HG03135 (cell line): ENCODE measurements around the gene ARR3.
"Not testable (repeated sequence)": the region's sequence is repeated elsewhere in the genome, so short reads cannot be mapped to it uniquely, and the experiment has no call there.

ENCODE experiments used
- ATAC-seq: cut with Tn5 transposase; IDR thresholded peaks from one replicate; pipeline ENCODE4 v1.9.1; 2021; ENCODE audit warnings: mild to moderate bottlenecking, moderate library complexity; ENCODE audit not compliant: unreplicated experiment

Gene ARR3

GRCh38 chrX:70268034-70268433 is at the start of gene ARR3:
Gene ARR3, plus strand, starts transcription at chrX:70268334. Its CDS starts 1,052 bp downstream, at chrX:70269386.
- ATAC-seq: no peak

- ATAC-seq: no peak
Observed at GRCh38 chrX:70219938-70220764, 48.0 kb upstream of the ARR3 start.

GRCh38 chrX:70226048-70226447 is 42.1 kb upstream of the ARR3 start:
- ATAC-seq: no peak

DNA sequence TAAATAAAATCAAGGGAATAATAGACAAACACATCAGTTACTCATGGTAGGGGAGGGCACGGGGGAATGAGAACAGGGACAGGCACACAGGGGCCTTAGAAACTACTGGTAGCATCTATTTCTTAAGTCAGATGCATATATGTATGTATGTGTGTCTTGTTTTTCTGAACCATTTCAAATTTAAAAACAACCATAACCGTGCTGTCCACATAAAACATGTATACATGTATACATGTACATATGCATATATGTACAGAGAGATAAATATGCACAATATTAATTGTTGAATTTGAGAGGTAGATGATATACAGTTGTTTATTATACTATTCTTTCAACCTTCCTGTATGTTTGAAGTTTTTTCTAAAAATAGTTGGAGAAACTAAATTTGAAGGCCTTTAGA is 41.4 kb upstream of the ARR3 start:
- ATAC-seq: no peak

GRCh38 chrX:70231666-70232065 is 36.5 kb upstream of the ARR3 start:
- ATAC-seq: no peak

GRCh38 chrX:70234355-70234754 is 33.8 kb upstream of the ARR3 start, which contains the start of gene AWAT1:
Gene AWAT1, plus strand, starts transcription at chrX:70234655. Its CDS starts 41 bp downstream, at chrX:70234696.
- ATAC-seq: no peak

DNA sequence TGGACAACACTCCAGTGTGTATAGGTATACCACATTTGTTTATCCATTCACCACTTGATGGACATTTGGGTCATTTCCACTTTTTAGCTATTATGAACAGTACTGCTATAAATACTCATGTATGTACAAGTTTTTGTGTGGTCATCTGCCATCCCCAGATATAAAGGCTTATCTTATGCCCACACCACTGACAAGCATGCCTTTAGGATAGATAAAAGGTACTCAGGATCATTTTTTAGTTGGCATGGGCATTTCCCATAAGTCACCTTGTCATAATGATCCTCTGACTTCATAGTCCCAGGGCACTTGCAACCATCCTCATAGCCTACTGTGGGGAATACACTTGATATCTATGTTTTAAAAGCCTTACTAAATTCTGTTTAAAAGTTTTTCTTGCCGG is 27.4 kb upstream of the ARR3 start:
- ATAC-seq: no peak

GRCh38 chrX:70241501-70241900 is 26.6 kb upstream of the ARR3 start:
- no peak for ATAC-seq

DNA sequence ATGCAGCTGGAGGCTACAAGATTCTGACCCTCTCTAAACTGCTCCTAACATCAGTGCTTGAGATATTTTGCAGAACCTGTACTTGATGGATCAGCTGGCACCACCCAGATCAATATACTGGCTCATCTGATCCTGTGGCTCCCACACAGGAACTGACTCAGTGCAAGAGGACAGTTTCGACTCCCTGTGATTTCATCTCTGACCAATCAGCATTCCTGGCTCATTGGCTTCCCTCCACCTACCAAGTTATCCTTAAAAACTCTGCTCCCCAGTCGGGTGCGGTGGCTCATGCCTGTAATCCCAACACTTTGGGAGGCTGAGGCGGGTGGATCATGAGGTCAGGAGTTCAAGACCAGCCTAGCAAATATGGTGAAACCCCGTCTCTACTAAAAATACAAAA is 24.5 kb upstream of the ARR3 start:
- ATAC-seq: not testable (repeated sequence)

DNA sequence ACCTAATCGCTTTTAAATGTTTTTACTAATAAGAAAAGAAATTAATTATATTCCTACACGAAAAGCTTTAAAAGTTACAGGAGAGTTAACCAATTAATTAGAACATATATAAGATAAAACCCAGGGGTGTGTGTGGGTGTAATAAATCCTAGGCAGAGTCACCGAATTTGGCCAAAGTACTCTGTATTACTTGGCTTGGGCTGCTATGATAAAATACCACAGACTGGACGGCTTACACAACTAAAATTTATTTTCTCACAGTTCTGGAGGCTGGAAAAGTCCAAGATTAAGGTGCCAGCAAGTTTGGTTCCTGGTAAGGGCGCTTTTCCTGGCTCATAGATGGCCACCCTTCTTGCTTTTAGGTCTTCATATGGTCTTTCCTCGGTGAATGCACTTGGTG is 23.3 kb upstream of the ARR3 start:
- no peak for ATAC-seq

DNA sequence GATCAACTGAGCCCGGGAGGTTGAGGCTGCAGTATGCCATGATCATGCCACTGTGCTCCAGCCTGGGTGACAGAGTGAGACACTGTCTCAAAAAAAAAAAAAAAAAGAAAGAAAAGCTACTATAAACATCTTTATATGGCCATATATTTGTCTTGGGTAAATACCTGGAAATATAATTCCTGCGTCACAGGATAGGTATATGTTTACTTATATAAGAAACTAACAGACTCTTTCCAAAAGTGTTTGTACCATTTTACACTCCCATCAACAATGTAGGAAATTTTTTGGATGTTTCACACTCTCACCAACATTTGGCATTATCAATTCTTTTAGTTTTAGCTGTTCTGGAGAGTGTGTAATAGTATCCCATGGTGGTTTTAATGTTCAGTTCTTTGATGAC is 20.9 kb upstream of the ARR3 start:
- ATAC-seq: no peak

DNA sequence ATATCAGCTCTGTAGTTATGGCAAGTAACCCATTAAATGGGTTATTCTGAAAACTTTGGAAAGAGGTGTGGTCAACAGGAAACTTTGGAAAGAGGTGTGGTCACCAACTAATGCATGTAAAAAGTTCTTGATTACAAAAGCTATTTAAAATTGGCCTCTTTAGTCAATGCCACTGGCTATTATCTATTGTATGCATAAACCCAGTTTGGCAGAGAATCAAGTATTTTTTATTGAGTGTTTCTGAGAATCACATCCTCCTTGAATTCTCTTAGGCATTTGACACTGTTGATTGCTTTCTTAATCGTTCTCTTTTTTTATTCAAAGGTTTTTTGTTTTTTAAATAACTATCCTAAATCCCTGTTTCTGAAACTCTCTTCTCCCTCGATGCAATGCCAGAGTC is 15.6 kb upstream of the ARR3 start:
- no peak for ATAC-seq

GRCh38 chrX:70253377-70254062 is 14.6 kb upstream of the ARR3 start:
- ATAC-seq: no peak

GRCh38 chrX:70254063-70254400 is 14.1 kb upstream of the ARR3 start:
- ATAC-seq: no peak

GRCh38 chrX:70254909-70255308 is 13.2 kb upstream of the ARR3 start:
- no peak for ATAC-seq

DNA sequence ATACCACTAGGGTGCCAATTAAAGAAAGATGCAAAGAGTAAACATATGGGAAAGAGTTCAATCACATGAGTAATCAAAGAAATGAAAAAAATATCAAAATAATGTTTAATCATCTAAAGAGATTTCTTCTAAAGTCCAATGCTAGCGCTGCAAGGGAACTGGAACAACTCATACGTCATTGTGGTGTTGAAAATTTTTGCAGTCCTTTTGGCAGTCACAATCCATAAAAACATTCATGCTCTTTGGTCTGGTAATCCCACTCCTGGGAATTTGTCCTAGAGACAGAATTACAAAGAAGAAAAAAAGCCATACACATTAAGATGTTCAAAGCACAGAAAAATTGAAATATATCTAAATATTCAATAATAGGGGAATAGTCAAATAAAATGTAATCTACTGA is 12.7 kb upstream of the ARR3 start:
- ATAC-seq: no peak

GRCh38 chrX:70257423-70258288 is 10.5 kb upstream of the ARR3 start:
- ATAC-seq: no peak

GRCh38 chrX:70260104-70260503 is 8.0 kb upstream of the ARR3 start, which contains the start of gene P2RY4:
Gene P2RY4, minus strand, starts transcription at chrX:70260204. Its CDS starts 580 bp downstream, at chrX:70259624.
- no peak for ATAC-seq

DNA sequence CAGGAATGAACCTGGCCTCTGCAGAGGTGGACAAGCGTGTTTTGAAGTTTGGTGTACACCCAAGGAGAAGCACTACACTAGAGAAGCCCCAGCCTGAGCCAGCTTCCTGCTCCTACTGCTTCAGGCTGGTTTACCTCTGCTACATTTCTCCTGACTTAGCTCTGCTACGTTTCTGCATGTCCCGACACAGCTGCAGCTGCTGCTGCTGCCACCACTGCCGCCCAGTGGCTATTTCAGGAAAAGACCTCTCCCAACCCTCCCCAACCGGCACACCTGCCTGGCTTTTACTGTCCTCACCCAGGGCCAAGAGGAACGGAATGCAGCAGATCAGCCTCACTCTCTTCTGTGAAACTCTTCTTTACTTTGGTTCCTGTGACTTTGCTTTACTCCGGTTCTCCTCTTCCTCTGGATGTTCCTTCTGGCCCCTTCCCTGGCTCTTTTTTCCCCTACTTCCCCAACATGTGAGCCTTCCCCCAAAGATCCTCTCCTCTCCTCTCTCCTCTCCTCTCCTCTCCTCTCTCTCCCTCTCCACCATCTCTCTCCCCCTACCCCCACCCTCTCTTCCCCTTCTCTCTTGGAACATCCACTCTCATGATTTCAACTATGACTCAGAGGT is 5.1 kb upstream of the ARR3 start:
- no peak for ATAC-seq

DNA sequence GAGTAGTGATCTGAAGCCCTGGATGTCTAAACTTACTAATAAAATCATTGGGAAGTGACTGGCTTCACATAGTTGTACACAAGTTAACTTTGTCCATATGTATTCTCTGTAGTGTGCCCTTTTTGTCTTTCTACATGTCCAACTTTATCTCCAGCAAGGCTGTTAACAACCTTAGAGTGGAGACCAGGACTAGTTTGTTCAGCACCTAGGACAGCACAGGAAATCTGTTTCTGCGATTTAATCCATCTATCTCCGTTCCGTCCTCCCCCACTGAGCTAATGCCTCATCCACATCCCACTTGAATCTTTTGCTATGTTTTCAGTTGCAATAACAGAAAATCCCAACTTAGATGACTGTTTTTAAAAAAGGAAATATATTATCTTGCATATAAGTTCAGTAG is 3.4 kb upstream of the ARR3 start:
- no peak for ATAC-seq

GRCh38 chrX:70274029-70274428 is 5.9 kb downstream of the ARR3 start:
- ATAC-seq: not testable (repeated sequence)
